Hepatic stellate cell (primary cell): ENCODE results near the gene GNE.

Source experiments
- DNase-seq: peaks from one replicate; pipeline ENCODE4 v3.0.0; 2011; ENCODE audit warnings: low spot score

GNE gene

GRCh38 chr9:36169166-36169565 is 89.1 kb downstream of the GNE start, which contains the start of gene CCIN:
Gene CCIN, plus strand, starts transcription at chr9:36169388. Its CDS starts 115 bp downstream, at chr9:36169503.
- no peak for DNase-seq

GRCh38 chr9:36166168-36166927 is 91.9 kb downstream of the GNE start:
- DNase-seq = peak; percentile 90

- peak; percentile 69 for DNase-seq
These were observed 92.5 kb downstream of the GNE start for GRCh38 chr9:36165826-36166167.

- no peak for DNase-seq
These were observed 93.3 kb downstream of the GNE start for GRCh38 chr9:36164989-36165388.
